PC-3 (cell line): ENCODE measurements around the gene VPS25. TPM values are rescaled to one million over a fixed set of nuclear protein-coding genes. Genes with fewer than 3 reads are reported as not detected.

Experiments
- ATAC-seq: fragments of 200-7000 bp; cut with Tn5 transposase; 2 replicates; pipeline ENCODE4 v1.9.1; 2020; ENCODE audit warnings: mild to moderate bottlenecking, moderate library complexity
- BruUV-seq: library from RNA; stranded (reverse); fragments of 400-500 nt; replicated peaks from 2 replicates; lab custom pipeline; 2021; lab: Mats Ljungman, UMichigan
- CTCF ChIA-PET: fragments of 300-600 bp; sonication (Branson Sonifier 250); formaldehyde crosslinking; loops from one replicate; lab custom pipeline; 2022; ENCODE audit warnings: antibody characterized with exemption; lab: Charles Lee
- POLR2A ChIA-PET: fragments of 300-600 bp; sonication (Branson Sonifier 250); formaldehyde crosslinking; loops from one replicate; lab custom pipeline; 2022; ENCODE audit warnings: antibody characterized with exemption; ENCODE audit not compliant: unreplicated experiment; lab: Charles Lee
- DNase-seq: peaks from one replicate; pipeline ENCODE4 v3.0.0-alpha.2; 2015
- H2AFZ ChIP-seq: fragments of 300-600 bp; sonication (generic); 2 replicates; pipeline ENCODE4 v1.6.0; 2016; ENCODE audit warnings: antibody characterized with exemption, low read length
- H3F3A ChIP-seq: fragments of 300-600 bp; sonication (generic); one replicate; pipeline ENCODE4 v1.6.0; 2017; ENCODE audit warnings: antibody characterized with exemption, low read length, control low read depth, mild to moderate bottlenecking; ENCODE audit not compliant: unreplicated experiment
- H3K27ac ChIP-seq: fragments of 300-600 bp; sonication (generic); 2 replicates; pipeline ENCODE4 v1.5.1; 2016; ENCODE audit warnings: mild to moderate bottlenecking, low read length
- H3K27me3 ChIP-seq: fragments of 300-600 bp; sonication (generic); 2 replicates; pipeline ENCODE4 v1.6.1; 2016; ENCODE audit warnings: low read length, mixed read lengths
- H3K36me3 ChIP-seq: fragments of 300-600 bp; sonication (generic); 2 replicates; pipeline ENCODE4 v1.6.1; 2016; ENCODE audit warnings: low read depth, mixed run types, low read length, mixed read lengths
- H3K4me1 ChIP-seq: fragments of 300-600 bp; sonication (generic); 2 replicates; pipeline ENCODE4 v1.5.1; 2016; ENCODE audit warnings: low read length; ENCODE audit not compliant: insufficient read depth
- H3K4me2 ChIP-seq: fragments of 300-600 bp; sonication (generic); 2 replicates; pipeline ENCODE4 v1.6.0; 2016; ENCODE audit warnings: low read length
- H3K4me3 ChIP-seq: fragments of 300-600 bp; sonication (generic); 2 replicates; pipeline ENCODE4 v1.5.1; 2016; ENCODE audit warnings: mild to moderate bottlenecking, low read length, mixed read lengths
- H3K79me2 ChIP-seq: fragments of 300-600 bp; sonication (generic); 2 replicates; pipeline ENCODE4 v1.6.1; 2017; ENCODE audit warnings: low read length, mixed read lengths
- H3K9ac ChIP-seq: fragments of 300-600 bp; sonication (generic); 2 replicates; pipeline ENCODE4 v1.6.0; 2016; ENCODE audit warnings: mild to moderate bottlenecking, low read length
- H3K9me2 ChIP-seq: fragments of 300-600 bp; sonication (generic); replicated peaks from 2 replicates; pipeline ENCODE4 v1.6.1; 2016; ENCODE audit warnings: mixed run types, low read length, mixed read lengths
- H3K9me3 ChIP-seq: fragments of 300-600 bp; sonication (generic); 2 replicates; pipeline ENCODE4 v1.6.1; 2016; ENCODE audit warnings: low read length, mixed read lengths
- H4K20me1 ChIP-seq: fragments of 300-600 bp; sonication (generic); 2 replicates; pipeline ENCODE4 v1.6.1; 2016; ENCODE audit warnings: low read length, mixed read lengths
- EZH2 ChIP-seq: fragments of 300-600 bp; sonication (generic); IDR thresholded peaks from one replicate; pipeline ENCODE4 v1.6.1; 2017; ENCODE audit warnings: antibody characterized with exemption, mild to moderate bottlenecking, low read length; ENCODE audit not compliant: unreplicated experiment
- EZH2phosphoT487 ChIP-seq: fragments of 300-600 bp; sonication (generic); IDR thresholded peaks from 2 replicates; pipeline ENCODE4 v1.6.1; 2018; ENCODE audit warnings: mild to moderate bottlenecking, antibody characterized with exemption, low read length, borderline replicate concordance
- intact Hi-C: fragments of 100-400 bp; cut with micrococcal nuclease; formaldehyde crosslinking; loops from 2 replicates; pipeline ENCODE4 v1.9.0; 2023
- total RNA-seq: library from RNA; depleted of rRNA; stranded (reverse); fragments of >200 nt; gene quantifications from 2 replicates; pipeline ENCODE4 v1.2.3, GENCODE V29; 2014
- TF ChIP-seq, protein P1 (sequence below): fragments of 300-600 bp; sonication (generic); conservative IDR thresholded peaks from 2 replicates; pipeline ENCODE4 v1.5.1; 2017; ENCODE audit warnings: antibody characterized with exemption, low read depth, mild to moderate bottlenecking, low read length

Gene VPS25
- total RNA-seq, 1 experiment from 2014 or later: 62.0 TPM

DNA sequence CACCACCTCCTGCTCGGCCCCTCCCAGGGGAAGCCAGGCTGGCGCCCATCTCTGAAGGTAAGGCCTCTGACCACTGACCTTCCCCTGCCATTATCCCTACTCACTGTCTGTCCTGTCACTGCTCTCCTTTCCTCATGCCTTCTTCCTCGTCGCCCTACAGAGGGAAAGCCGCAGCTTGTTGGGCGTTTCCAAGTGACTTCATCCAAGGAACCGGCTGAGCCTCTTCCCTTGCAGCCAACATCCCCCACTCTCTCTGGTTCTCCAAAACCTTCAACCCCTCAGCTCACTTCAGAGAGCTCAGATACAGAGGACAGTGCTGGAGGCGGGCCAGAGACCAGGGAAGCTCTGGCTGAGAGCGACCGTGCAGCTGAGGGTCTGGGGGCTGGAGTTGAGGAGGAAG is 22.2 kb downstream of the VPS25 start:
- no peaks in the 10 kb centered on the region for H3K27me3 ChIP-seq
- H3K36me3 ChIP-seq: no peaks in the 10 kb centered on the region
- TF ChIP-seq EZH2 (no peak), EZH2phosphoT487 (no peak)
- TF ChIP-seq, protein P1, sequence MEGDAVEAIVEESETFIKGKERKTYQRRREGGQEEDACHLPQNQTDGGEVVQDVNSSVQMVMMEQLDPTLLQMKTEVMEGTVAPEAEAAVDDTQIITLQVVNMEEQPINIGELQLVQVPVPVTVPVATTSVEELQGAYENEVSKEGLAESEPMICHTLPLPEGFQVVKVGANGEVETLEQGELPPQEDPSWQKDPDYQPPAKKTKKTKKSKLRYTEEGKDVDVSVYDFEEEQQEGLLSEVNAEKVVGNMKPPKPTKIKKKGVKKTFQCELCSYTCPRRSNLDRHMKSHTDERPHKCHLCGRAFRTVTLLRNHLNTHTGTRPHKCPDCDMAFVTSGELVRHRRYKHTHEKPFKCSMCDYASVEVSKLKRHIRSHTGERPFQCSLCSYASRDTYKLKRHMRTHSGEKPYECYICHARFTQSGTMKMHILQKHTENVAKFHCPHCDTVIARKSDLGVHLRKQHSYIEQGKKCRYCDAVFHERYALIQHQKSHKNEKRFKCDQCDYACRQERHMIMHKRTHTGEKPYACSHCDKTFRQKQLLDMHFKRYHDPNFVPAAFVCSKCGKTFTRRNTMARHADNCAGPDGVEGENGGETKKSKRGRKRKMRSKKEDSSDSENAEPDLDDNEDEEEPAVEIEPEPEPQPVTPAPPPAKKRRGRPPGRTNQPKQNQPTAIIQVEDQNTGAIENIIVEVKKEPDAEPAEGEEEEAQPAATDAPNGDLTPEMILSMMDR: no peak
- intact Hi-C loops: no loop called here
- H3K9me2 ChIP-seq: no peaks in the 10 kb centered on the region
- H3K4me3 ChIP-seq: no peak overlapping the region
- POLR2A ChIA-PET: interaction anchor here (1.1 kb wide), 1 partner anchor 12 kb away, joined by 6 read pairs; no protein-coding TSS in a partner anchor
- no peak overlapping the region for H3K27ac ChIP-seq
- no peaks in the 10 kb centered on the region for H4K20me1 ChIP-seq
- H2AFZ ChIP-seq: no peak overlapping the region
- H3F3A ChIP-seq: no peaks in the 10 kb centered on the region
- no peak overlapping the region for H3K9ac ChIP-seq
- H3K9me3 ChIP-seq: no peaks in the 10 kb centered on the region
- ATAC-seq (no peak), DNase-seq (no peak)
- peaks cover 14% of the 10 kb centered on the region for H3K4me1 ChIP-seq
- CTCF ChIA-PET: no interaction called here
- H3K79me2 ChIP-seq: peaks cover 11% of the 10 kb centered on the region; the same call in 1 of the 2 replicates
- no TSS peak for BruUV-seq
- no peak overlapping the region for H3K4me2 ChIP-seq

DNA sequence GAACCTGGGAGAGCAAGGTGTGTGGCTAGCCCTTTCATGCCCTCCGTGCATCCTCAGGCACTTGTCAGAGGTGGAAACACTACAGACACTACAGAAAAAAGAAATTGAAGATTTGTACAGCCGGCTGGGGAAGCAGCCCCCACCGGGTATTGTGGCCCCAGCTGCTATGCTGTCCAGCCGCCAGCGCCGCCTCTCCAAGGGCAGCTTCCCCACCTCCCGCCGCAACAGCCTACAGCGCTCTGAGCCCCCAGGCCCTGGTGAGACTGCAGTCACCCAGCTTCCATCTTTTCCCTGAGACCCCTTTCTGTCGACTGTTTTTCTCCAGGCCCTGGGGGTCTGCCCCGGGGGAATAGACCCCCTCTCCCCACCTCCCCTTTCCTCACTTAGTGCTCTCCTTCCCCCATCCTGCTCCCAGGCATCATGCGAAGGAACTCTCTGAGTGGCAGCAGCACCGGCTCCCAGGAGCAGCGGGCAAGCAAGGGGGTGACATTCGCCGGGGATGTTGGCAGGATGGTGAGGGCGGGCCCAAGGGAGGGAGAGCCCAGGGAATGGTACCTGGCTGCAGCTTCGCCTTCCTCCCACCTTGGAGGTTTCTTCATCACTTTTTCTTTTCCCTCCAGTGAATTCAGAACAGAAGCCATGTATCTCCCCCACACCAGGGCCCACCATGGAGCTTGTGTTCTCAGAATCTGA is 23.0 kb downstream of the VPS25 start:
- Histone ChIP-seq H3K9me3 (no peaks in the 10 kb centered on the region), H3K9ac (no peak overlapping the region), H3K27me3 (no peaks in the 10 kb centered on the region), H3K9me2 (no peaks in the 10 kb centered on the region), H3K4me3 (no peak overlapping the region), H2AFZ (no peak overlapping the region), H3K4me2 (no peak overlapping the region), H3K27ac (no peak overlapping the region), H4K20me1 (no peaks in the 10 kb centered on the region), H3K4me1 (peaks cover 14% of the 10 kb centered on the region), H3K79me2 (peaks cover 11% of the 10 kb centered on the region; the same call in 1 of the 2 replicates), H3K36me3 (no peaks in the 10 kb centered on the region), H3F3A (no peaks in the 10 kb centered on the region)
- ATAC-seq (no peak), DNase-seq (no peak)
- intact Hi-C loops: no loop called here
- ChIA-PET CTCF (no interaction called here), POLR2A (interaction anchor here (1.1 kb wide), 1 partner anchor 13 kb away, joined by 6 read pairs; no protein-coding TSS in a partner anchor)
- TF ChIP-seq EZH2 (no peak), EZH2phosphoT487 (no peak)
- TF ChIP-seq, protein P1: no peak
- BruUV-seq: TSS peak; percentile 25
